Heart right ventricle (tissue), 16 donors: Measurements from ENCODE around the gene GPANK1. TPM values are rescaled to one million over a fixed set of nuclear protein-coding genes. Genes with fewer than 3 reads are reported as not detected.

Experiments used
- ATAC-seq, 8 donors: fragments of 200-7000 bp; cut with Tn5 transposase; one replicate each; pipeline ENCODE4 v1.9.1; 2020; ENCODE audit warnings: mild to moderate bottlenecking in 8 of 8, moderate library complexity in 8 of 8, moderate number of reproducible peaks in 1 of 8
- DNase-seq, 2 donors: peaks; one replicate each; pipeline ENCODE4 v3.0.0-alpha.2; 2020
- H3K27ac ChIP-seq, 10 donors: fragments of 200-600 bp; sonication (generic) in 2 of 10; one replicate each; pipeline versions ENCODE4 v1.5.0 to v1.8.0; 2020 to 2022; ENCODE audit warnings: mild to moderate bottlenecking in 3 of 10
- H3K27me3 ChIP-seq, 7 donors: fragments of 200-600 bp; one replicate each; pipeline ENCODE4 v1.8.0; 2021 to 2022; ENCODE audit warnings: mild to moderate bottlenecking in 2 of 7
- H3K36me3 ChIP-seq, 9 donors: fragments of 200-600 bp; sonication (generic) in 1 of 9; one replicate each; pipeline versions ENCODE4 v1.5.0 to v1.8.0; 2020 to 2022; ENCODE audit warnings: mild to moderate bottlenecking in 2 of 9
- H3K4me1 ChIP-seq, 9 donors: fragments of 200-600 bp; sonication (generic) in 1 of 9; one replicate each; pipeline versions ENCODE4 v1.5.0 to v1.8.0; 2020 to 2022; ENCODE audit warnings: mild to moderate bottlenecking in 4 of 9
- H3K4me3 ChIP-seq, 10 donors: fragments of 200-600 bp; sonication (generic) in 2 of 10; one replicate each; pipeline versions ENCODE4 v1.5.0 to v1.8.0; 2020 to 2022; ENCODE audit warnings: mild to moderate bottlenecking in 7 of 10, moderate library complexity in 2 of 10
- H3K9me3 ChIP-seq, 11 donors: fragments of 200-600 bp in 10 of 11; sonication (generic) in 2 of 11; one replicate each; pipeline versions ENCODE4 v1.5.0 to v1.8.0; 2013 to 2022; ENCODE audit warnings: mild to moderate bottlenecking in 2 of 11, control low read depth in 1 of 11, moderate library complexity in 1 of 11
- CTCF ChIP-seq, 9 donors: fragments of 200-600 bp; sonication (generic) in 2 of 9; IDR thresholded peaks; one replicate each; pipeline versions ENCODE4 v1.5.0 to v1.8.0; 2021 to 2022; ENCODE audit warnings: antibody characterized with exemption in 9 of 9, mild to moderate bottlenecking in 5 of 9, moderate library complexity in 1 of 9
- WGBS, 2 donors: extraction: QIAGEN DNeasy Blood & Tissue Kit; methylation state at CpG; one replicate each; pipeline ENCODE4 v1.1.7; 2013; ENCODE audit warnings: inconsistent platforms in 1 of 2; 5-methylcytosine and 5-hydroxymethylcytosine counted together
- intact Hi-C, 10 donors: fragments of 100-400 bp; cut with DNase I; formaldehyde crosslinking; loops; one replicate each; pipeline versions ENCODE4 v1.11.1 to v1.14.2; 2022
- polyA plus RNA-seq, 2 donors: library from polyadenylated mRNA; stranded (reverse); fragments of 200-250 nt; gene quantifications; one replicate each; pipeline ENCODE4 v1.2.3, GENCODE V29; 2013
- total RNA-seq, 10 donors: library from RNA; stranded (reverse); fragmentation: NEBNext Ultra II Directional in 3 of 10; extraction: Animal tissue kit (Norgen Biotek cat#: 25700) in 3 of 10; gene quantifications; one replicate each; pipeline versions ENCODE4 v1.2.1 to v1.2.4, GENCODE V29; 2021 to 2023
- donor health status: Arrhythmogenic right ventricular cardiomyopathy.
- donor health status: ischemic (EF 13 %, LVEDD 7.1; RV severe dilation, severe dysfunction).
- donor health status: healthy with polysubstance abuse.
- donor health status: DM: no; HTN: yes; CAD: no.
- donor health status: DM: no; HTN: no; CAD: no.
- donor health status: ischemic (EF 25% LVEDD 6.9; RV normal size, moderate dysfunction).
- donor health status: ischemic (EF 25% LVEDD 5.7; RV mildly dilated, moderate dysfunction).
- donor health status: healthy.
- donor health status: DM: yes; HTN: yes; CAD: no.
- donor health status: Ischemic cardiomyopathy.
- donor health status: ischemic (EF 35%, LVEDD 5.7; RV mildly dilated, moderate dysfunction).
- donor health status: nonischemic (EF 11% LVEDD 7.7; RV severe dilation, severe dysfunction).
- donor health status: DM: yes; HTN: yes; CAD: no.
- donor health status: PGD.
- donor health status: ischemic (EF 29% LVEDD 5.4; RV normal size, mild dysfunction).
- donor health status: nonischemic (EF 23%, LVEDD 6.1; RV moderate dilation, normal function).

The GPANK1 gene
- total and polyA plus RNA-seq, 12 donors: 14.5 to 23.8 (median 18.2) TPM

GRCh38 chr6:31706599-31706998, 41.8 kb upstream of the GPANK1 start, which contains the start of gene LY6G6F:
Gene LY6G6F (plus strand): TSS chr6:31706866. CDS start chr6:31706907, 41 bp downstream.
- intact Hi-C loops: no loop called here
- no peaks in the 10 kb centered on the region for H3K9me3 ChIP-seq
- WGBS, 2 donors: 25 to 36% methylated on average over 3 of the region's 3 CpGs

GRCh38 chr6:31705931-31706330, 41.1 kb upstream of the GPANK1 start:
- Histone ChIP-seq H3K27ac (no peak overlapping the region), H3K4me3 (no peak overlapping the region), H3K4me1 (peaks cover 11 to 24% (median 19%) of the 10 kb centered on the region in 9 donors), H3K36me3 (peaks cover 0 to 4% (median 0%) of the 10 kb centered on the region in 9 donors), H3K27me3 (peaks cover 0 to 5% (median 0%) of the 10 kb centered on the region in 7 donors), H3K9me3 (no peaks in the 10 kb centered on the region)
- no peak for TF ChIP-seq CTCF (IDR thresholded peaks at IDR 0.05)
- DNase-seq: no peak
- 89 to 95% methylated on average over 6 of the region's 6 CpGs for WGBS, 2 donors
- no peak for ATAC-seq
- intact Hi-C loops: no loop called here

More at GRCh38 chr6:31706599-31706998, 41.8 kb upstream of the GPANK1 start, which contains the start of gene LY6G6F:
- TF ChIP-seq CTCF (IDR thresholded peaks at IDR 0.05): no peak
- H3K4me3 ChIP-seq: no peak within 1 kb of the TSS
- DNase-seq: no peak
- no peak within 1 kb of the TSS for H3K27ac ChIP-seq
- H3K4me1 ChIP-seq: peaks cover 7 to 23% (median 12%) of the 10 kb centered on the region in 9 donors
- ATAC-seq: no peak
- no peaks in the 10 kb centered on the region for H3K36me3 ChIP-seq
- H3K27me3 ChIP-seq: peaks cover 0 to 5% (median 0%) of the 10 kb centered on the region in 7 donors

- ATAC-seq (peak; percentile 98 to 99 (median 99)), DNase-seq (peak; percentile 99)
- H3K27me3 ChIP-seq: no peaks in the 10 kb centered on the region
- peak in 3 of 9 donors; percentile 12 to 28 (median 27) for TF ChIP-seq CTCF (IDR thresholded peaks at IDR 0.05)
- H3K4me1 ChIP-seq: peaks cover 11 to 32% (median 22%) of the 10 kb centered on the region in 9 donors
- H3K27ac ChIP-seq: peak within 1 kb of the TSS; percentile 91 to 99 (median 96)
- no peaks in the 10 kb centered on the region for H3K9me3 ChIP-seq
- intact Hi-C loops: no loop called here
- 0 to 1% methylated on average over 53 to 54 of the region's 54 CpGs for WGBS, 2 donors
- H3K4me3 ChIP-seq: peak within 1 kb of the TSS; percentile 56 to 89 (median 78)
- H3K36me3 ChIP-seq: peaks cover 0 to 33% (median 11%) of the 10 kb centered on the region in 9 donors
Observed at GRCh38 chr6:31702819-31703716, 38.3 kb upstream of the GPANK1 start, which contains the start of gene ABHD16A. Gene ABHD16A (minus strand): TSS chr6:31703324. CDS start chr6:31703281, 43 bp downstream.

- Histone ChIP-seq H3K27ac (peak overlapping the region; percentile 91 to 99 (median 96)), H3K9me3 (no peaks in the 10 kb centered on the region), H3K36me3 (peaks cover 0 to 40% (median 12%) of the 10 kb centered on the region in 9 donors), H3K4me1 (peaks cover 11 to 38% (median 22%) of the 10 kb centered on the region in 9 donors), H3K27me3 (no peaks in the 10 kb centered on the region), H3K4me3 (peak overlapping the region; percentile 56 to 89 (median 78))
- 1% methylated on average over 10 of the region's 10 CpGs for WGBS, 2 donors
- no peak for TF ChIP-seq CTCF (IDR thresholded peaks at IDR 0.05)
- DNase-seq: no peak
- peak; percentile 1 to 38 (median 19) for ATAC-seq
- intact Hi-C loops: no loop called here
Observed at GRCh38 chr6:31702405-31702818, 37.6 kb upstream of the GPANK1 start.
